ENCODE results near the gene KCNN4. TPM values are rescaled to one million over a fixed set of nuclear protein-coding genes. Genes with fewer than 3 reads are reported as not detected.
"Not testable (repeated sequence)": the region's sequence is repeated elsewhere in the genome, so short reads cannot be mapped to it uniquely, and the experiment has no call there.

Gene KCNN4
- total and polyA plus RNA-seq, 2 donors (not counting 1 experiment from before 2014, with no cell fraction given), result 107 to 267 TPM

DNA sequence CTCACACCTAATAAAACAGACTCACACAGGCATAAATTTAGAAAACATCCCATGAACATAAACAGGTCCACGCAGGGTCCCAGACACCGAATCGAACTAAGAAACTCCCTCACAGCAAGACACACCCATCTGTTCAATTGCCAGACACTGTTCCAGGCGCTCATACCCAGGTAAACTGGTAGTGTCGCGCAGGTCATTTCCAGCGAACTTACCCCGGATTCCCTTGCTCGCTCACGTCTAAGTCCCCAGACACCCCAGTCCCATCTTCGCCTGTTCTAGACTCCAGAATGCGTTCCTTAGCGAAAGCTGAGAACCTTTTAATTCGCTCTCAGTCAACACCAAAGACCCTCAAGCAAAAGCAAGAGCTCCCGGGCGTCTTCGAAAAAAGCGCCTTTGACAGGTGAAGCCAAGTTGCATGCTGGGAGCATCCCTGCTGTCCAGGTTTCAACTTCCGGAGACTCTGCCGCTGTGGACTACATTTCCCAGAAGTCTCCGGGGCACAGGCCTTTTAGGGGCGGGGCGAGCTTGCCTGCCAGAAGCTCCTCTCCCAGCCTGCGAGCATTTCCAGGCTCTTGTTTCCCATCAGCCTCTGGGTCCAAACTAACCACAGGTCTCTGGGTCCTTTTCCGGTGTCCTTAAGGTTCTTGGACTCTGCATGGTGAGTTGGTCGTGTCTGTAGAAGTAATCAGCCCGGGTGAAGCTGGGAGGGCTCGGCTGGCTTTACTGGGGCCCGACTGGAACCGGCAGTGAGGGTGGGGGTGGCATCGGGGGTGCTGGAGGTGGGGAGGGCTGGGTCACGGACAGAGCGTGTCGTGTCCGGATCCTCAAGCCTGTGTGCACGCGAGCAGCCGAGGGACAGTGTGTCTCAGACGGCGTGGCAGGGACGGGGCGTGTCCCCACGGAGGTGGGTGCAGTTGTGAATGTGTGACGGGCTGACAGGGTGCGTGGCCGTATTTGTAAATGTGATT lies 46.3 kb upstream of the KCNN4 start, which contains the start of gene ZNF283:
Gene ZNF283 (plus strand): TSS at position 535 of the 968 bp plus-strand sequence. CDS start 6,184 bp downstream, outside the sequence.
- Mint-ChIP-seq H3K27ac (peak within 1 kb of the TSS; percentile 50), H3K27me3 (peaks cover 11% of the 10 kb centered on the region), H3K9me3 (ENCODE audit: insufficient read depth) (peaks cover 4% of the 10 kb centered on the region), H3K4me1 (peaks cover 17% of the 10 kb centered on the region), H3K4me3 (peak within 1 kb of the TSS; percentile 92)
- Histone ChIP-seq H3K4me3 (ENCODE audit: control extremely low read depth in 1 of 5, extremely low read depth in 1 of 5, insufficient read depth in 1 of 5, low read depth in 2 of 5, low read length in 4 of 5) (peak within 1 kb of the TSS; percentile 56 to 88 (median 69)), H3K4me2 (replicated peaks; ENCODE audit: low read depth, low read length, poor library complexity, severe bottlenecking) (peak within 1 kb of the TSS; percentile 82), H3K79me2 (ENCODE audit: control insufficient read depth, insufficient read depth, low read length) (peaks cover 3% of the 10 kb centered on the region), H3K9ac (ENCODE audit: low read length) (peak within 1 kb of the TSS; percentile 79), H2AFZ (ENCODE audit: insufficient read depth, low read depth, low read length, poor library complexity, severe bottlenecking) (peak within 1 kb of the TSS; percentile 95), H3K9me3 (ENCODE audit: control extremely low read depth in 1 of 3, control insufficient read depth in 2 of 3, insufficient read depth in 1 of 3, low read length in 2 of 3) (peaks cover 0 to 4% (median 0%) of the 10 kb centered on the region in 3 donors), H3K27ac (ENCODE audit: low read length in 2 of 2) (peak within 1 kb of the TSS in 1 of 2 donors; percentile 23), H4K20me1 (ENCODE audit: control insufficient read depth, insufficient read depth, low read length, poor library complexity, severe bottlenecking) (no peaks in the 10 kb centered on the region), H3K4me1 (ENCODE audit: control insufficient read depth in 2 of 2, insufficient read depth in 2 of 2, low read length in 2 of 2) (peaks cover 9 to 12% of the 10 kb centered on the region in 2 donors), H3K27me3 (replicated peaks in 1 of 4; ENCODE audit: control extremely low read depth in 1 of 4, control insufficient read depth in 3 of 4, insufficient read depth in 4 of 4, low read length in 3 of 4) (peaks cover 0 to under 1% (median 0%) of the 10 kb centered on the region in 4 experiments), H3K36me3 (replicated peaks in 1 of 2; ENCODE audit: control extremely low read depth in 1 of 2, control insufficient read depth in 1 of 2, extremely low read depth in 1 of 2, insufficient read depth in 2 of 2, low read length in 1 of 2) (peaks cover 0 to 5% of the 10 kb centered on the region in 2 experiments)
- WGBS (ENCODE audit: insufficient coverage), result 15% methylated on average over 46 of the region's 46 CpGs
- POLR2A ChIA-PET, result interaction anchor here (0.6 to 0.8 kb wide), 4 partner anchors 46 to 297 kb away, joined by 4 to 9 read pairs (median 6); partner anchors contain the start of gene KCNN4
- intact Hi-C loops (cut with micrococcal nuclease), result loop anchor here (1.0 to 10.0 kb wide), 6 partner anchors 108 to 340 kb away; partner anchors contain the start of genes ZNF222, ZNF225, ZNF226 and ZNF230
- TF ChIP-seq EZH2 (IDR thresholded peaks at IDR 0.05; ENCODE audit: borderline replicate concordance, insufficient read depth, low read depth, low read length, poor library complexity, severe bottlenecking), result no peak
- TF ChIP-seq, protein P1, sequence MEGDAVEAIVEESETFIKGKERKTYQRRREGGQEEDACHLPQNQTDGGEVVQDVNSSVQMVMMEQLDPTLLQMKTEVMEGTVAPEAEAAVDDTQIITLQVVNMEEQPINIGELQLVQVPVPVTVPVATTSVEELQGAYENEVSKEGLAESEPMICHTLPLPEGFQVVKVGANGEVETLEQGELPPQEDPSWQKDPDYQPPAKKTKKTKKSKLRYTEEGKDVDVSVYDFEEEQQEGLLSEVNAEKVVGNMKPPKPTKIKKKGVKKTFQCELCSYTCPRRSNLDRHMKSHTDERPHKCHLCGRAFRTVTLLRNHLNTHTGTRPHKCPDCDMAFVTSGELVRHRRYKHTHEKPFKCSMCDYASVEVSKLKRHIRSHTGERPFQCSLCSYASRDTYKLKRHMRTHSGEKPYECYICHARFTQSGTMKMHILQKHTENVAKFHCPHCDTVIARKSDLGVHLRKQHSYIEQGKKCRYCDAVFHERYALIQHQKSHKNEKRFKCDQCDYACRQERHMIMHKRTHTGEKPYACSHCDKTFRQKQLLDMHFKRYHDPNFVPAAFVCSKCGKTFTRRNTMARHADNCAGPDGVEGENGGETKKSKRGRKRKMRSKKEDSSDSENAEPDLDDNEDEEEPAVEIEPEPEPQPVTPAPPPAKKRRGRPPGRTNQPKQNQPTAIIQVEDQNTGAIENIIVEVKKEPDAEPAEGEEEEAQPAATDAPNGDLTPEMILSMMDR (IDR thresholded peaks at IDR 0.05), result no peak
- DNase-seq (peak; percentile 86), ATAC-seq (ENCODE audit: low read depth) (peak; percentile 99)
- CTCF ChIA-PET, result interaction anchor here (0.5 to 1.3 kb wide), 3 partner anchors 18 to 329 kb away, joined by 3 to 4 read pairs (median 3); no protein-coding TSS in a partner anchor

DNA sequence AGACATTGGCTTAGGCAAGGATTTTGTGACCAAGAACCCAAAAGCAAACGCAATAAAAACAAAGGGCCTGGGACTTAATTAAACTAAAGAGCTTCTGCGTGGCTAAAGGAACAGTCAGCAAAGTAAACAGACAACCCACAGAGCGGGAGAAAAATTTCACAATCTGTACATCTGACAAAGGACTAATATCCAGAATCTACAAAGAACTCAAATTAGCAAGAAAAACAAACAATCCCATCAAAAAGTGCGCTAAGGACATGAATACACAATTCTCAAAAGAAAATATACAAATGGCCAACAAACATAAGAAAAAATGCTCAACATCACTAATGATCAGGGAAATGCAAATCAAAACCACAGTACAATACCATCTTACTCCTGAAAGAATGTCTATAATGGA lies 43.8 kb upstream of the KCNN4 start:
- CTCF ChIA-PET; ATAC-seq (ENCODE audit: low read depth); H3K4me2 ChIP-seq (replicated peaks; ENCODE audit: low read depth, low read length, poor library complexity, severe bottlenecking); H3K27ac ChIP-seq (ENCODE audit: low read length in 2 of 2); H3K9me3 ChIP-seq (ENCODE audit: control extremely low read depth in 1 of 3, control insufficient read depth in 2 of 3, insufficient read depth in 1 of 3, low read length in 2 of 3); H3K9me3 Mint-ChIP-seq (ENCODE audit: insufficient read depth); DNase-seq; H3K79me2 ChIP-seq (ENCODE audit: control insufficient read depth, insufficient read depth, low read length); H3K27ac Mint-ChIP-seq; H3K9ac ChIP-seq (ENCODE audit: low read length); POLR2A ChIA-PET; H4K20me1 ChIP-seq (ENCODE audit: control insufficient read depth, insufficient read depth, low read length, poor library complexity, severe bottlenecking); H3K36me3 ChIP-seq (replicated peaks in 1 of 2; ENCODE audit: control extremely low read depth in 1 of 2, control insufficient read depth in 1 of 2, extremely low read depth in 1 of 2, insufficient read depth in 2 of 2, low read length in 1 of 2); H3K4me3 ChIP-seq (ENCODE audit: control extremely low read depth in 1 of 5, extremely low read depth in 1 of 5, insufficient read depth in 1 of 5, low read depth in 2 of 5, low read length in 4 of 5); H2AFZ ChIP-seq (ENCODE audit: insufficient read depth, low read depth, low read length, poor library complexity, severe bottlenecking); H3K4me3 Mint-ChIP-seq: not testable (repeated sequence)
- Histone ChIP-seq H3K4me1 (ENCODE audit: control insufficient read depth in 2 of 2, insufficient read depth in 2 of 2, low read length in 2 of 2) (peaks cover 19 to 24% of the 10 kb centered on the region in 2 donors), H3K27me3 (replicated peaks in 1 of 4; ENCODE audit: control extremely low read depth in 1 of 4, control insufficient read depth in 3 of 4, insufficient read depth in 4 of 4, low read length in 3 of 4) (peaks cover 0 to 16% (median 12%) of the 10 kb centered on the region in 4 experiments)
- intact Hi-C loops (cut with micrococcal nuclease), result loop anchor here (10.0 kb wide), 1 partner anchor 250 kb away; the partner anchor contains the start of gene ZNF284
- 81% methylated on average over 3 of the region's 4 CpGs for WGBS (ENCODE audit: insufficient coverage)
- peaks cover 30% of the 10 kb centered on the region for H3K27me3 Mint-ChIP-seq
- H3K4me1 Mint-ChIP-seq, result peaks cover 27% of the 10 kb centered on the region

DNA sequence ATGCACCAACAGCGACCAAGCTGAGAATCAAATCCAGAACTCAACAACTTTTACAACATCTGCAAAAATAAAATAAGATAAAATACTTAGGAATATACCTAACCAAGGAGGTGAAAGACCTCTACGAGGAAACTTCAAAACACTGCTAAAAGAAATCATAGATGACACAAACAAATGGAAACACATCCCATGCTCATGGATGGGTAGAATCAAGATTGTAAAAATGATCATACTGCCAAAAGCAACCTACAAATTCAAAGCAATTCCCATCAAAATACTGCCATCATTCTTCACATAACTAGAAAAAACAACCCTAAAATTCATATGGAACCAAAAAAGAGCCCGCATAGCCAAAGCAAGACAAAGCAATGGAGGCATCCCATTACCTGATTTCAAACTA lies 43.1 kb upstream of the KCNN4 start:
- H2AFZ ChIP-seq (ENCODE audit: insufficient read depth, low read depth, low read length, poor library complexity, severe bottlenecking), result not testable (repeated sequence)

More for the DNA sequence above, 43.1 kb upstream of the KCNN4 start:
- H4K20me1 ChIP-seq (ENCODE audit: control insufficient read depth, insufficient read depth, low read length, poor library complexity, severe bottlenecking); H3K27ac ChIP-seq (ENCODE audit: low read length in 2 of 2); DNase-seq; ATAC-seq (ENCODE audit: low read depth); H3K9me3 ChIP-seq (ENCODE audit: control extremely low read depth in 1 of 3, control insufficient read depth in 2 of 3, insufficient read depth in 1 of 3, low read length in 2 of 3); H3K4me3 Mint-ChIP-seq; H3K79me2 ChIP-seq (ENCODE audit: control insufficient read depth, insufficient read depth, low read length); H3K9me3 Mint-ChIP-seq (ENCODE audit: insufficient read depth); H3K27ac Mint-ChIP-seq; POLR2A ChIA-PET; H3K36me3 ChIP-seq (replicated peaks in 1 of 2; ENCODE audit: control extremely low read depth in 1 of 2, control insufficient read depth in 1 of 2, extremely low read depth in 1 of 2, insufficient read depth in 2 of 2, low read length in 1 of 2); H3K9ac ChIP-seq (ENCODE audit: low read length); H3K4me2 ChIP-seq (replicated peaks; ENCODE audit: low read depth, low read length, poor library complexity, severe bottlenecking); CTCF ChIA-PET; H3K4me3 ChIP-seq (ENCODE audit: control extremely low read depth in 1 of 5, extremely low read depth in 1 of 5, insufficient read depth in 1 of 5, low read depth in 2 of 5, low read length in 4 of 5): not testable (repeated sequence)
- intact Hi-C loops (cut with micrococcal nuclease), result loop anchor here (10.0 kb wide), 1 partner anchor 251 kb away; the partner anchor contains the start of gene ZNF284
- Mint-ChIP-seq H3K4me1 (peaks cover 27% of the 10 kb centered on the region), H3K27me3 (peaks cover 34% of the 10 kb centered on the region)
- Histone ChIP-seq H3K27me3 (replicated peaks in 1 of 4; ENCODE audit: control extremely low read depth in 1 of 4, control insufficient read depth in 3 of 4, insufficient read depth in 4 of 4, low read length in 3 of 4) (peaks cover 0 to 21% (median 18%) of the 10 kb centered on the region in 4 experiments), H3K4me1 (ENCODE audit: control insufficient read depth in 2 of 2, insufficient read depth in 2 of 2, low read length in 2 of 2) (peaks cover 19 to 24% of the 10 kb centered on the region in 2 donors)
- 80% methylated on average over 1 of the region's 3 CpGs for WGBS (ENCODE audit: insufficient coverage)

Data from B cell (primary cell).